HG02973 (cell line): ENCODE measurements around the gene TSPYL4.

Experiments
- ATAC-seq: cut with Tn5 transposase; IDR thresholded peaks from one replicate; pipeline ENCODE4 v1.9.1; 2021; ENCODE audit warnings: moderate library complexity; ENCODE audit not compliant: unreplicated experiment

Gene TSPYL4

GRCh38 chr6:116271149-116271708, 17.4 kb upstream of the TSPYL4 start:
- no peak for ATAC-seq

DNA sequence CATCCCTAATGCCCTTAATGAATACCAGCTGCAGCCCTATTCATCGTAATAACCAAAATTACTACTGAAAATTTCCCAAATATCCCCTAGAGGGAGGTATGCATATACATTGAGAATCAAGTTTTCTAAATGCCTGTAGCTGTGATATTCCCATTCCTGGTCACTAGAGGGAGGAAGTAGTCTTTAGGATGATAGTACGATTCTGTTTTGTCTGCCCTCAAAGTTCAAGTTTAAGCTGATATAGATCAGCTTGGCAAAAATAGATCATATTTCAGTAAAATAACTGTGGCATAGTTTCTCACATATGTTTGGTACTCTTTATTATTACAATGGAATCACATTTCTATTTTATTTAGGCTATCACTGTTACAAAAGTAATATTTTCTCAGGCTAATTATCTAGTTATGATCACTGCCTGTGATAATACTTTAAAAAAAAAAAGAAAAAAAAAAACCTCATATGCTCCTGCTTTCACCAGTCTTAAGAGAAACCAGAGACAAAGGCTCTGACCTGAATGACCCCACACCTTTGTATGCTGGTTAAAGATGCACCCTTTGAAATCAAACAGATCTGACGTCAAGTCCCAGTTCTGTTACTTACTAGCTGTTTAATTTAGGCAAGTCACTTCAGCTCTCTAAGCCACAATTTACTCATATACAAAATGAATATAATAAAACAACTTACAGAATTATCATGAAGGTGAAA, 14.9 kb upstream of the TSPYL4 start:
- peak; percentile 73 for ATAC-seq

DNA sequence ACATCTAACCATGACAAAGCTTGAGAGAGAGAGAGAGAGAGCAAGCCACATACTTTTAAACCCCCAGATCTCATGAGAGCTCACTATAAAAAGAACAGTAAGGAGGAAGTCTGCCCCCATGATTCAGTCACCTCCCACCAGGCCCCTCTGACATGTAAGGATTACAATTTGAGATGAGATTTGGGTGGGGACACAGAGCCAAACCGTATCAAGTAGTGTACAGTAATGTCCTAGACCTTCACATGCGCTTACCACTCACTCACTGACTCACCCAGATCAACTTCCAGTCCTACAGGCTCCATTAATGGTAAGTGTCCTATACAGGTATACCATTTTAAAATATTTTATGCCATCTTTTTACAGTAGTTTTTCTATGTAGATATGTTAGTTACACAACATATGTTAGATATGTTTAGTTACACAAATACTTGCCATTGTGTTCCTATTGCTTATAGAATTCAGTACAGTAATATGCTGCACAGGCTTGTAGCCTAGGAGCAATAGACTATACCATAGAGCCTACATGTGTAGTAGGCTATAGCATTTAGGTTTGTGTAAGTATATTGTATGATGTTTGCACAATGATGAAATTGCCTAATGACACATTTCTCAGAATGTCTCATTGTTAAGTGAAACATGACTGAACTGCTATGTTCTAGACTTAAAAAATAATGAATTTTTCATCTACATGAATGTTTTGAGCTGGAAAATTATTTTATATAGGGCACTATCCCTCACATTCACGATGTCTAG, 14.1 kb upstream of the TSPYL4 start:
- ATAC-seq, result peak; percentile 13

DNA sequence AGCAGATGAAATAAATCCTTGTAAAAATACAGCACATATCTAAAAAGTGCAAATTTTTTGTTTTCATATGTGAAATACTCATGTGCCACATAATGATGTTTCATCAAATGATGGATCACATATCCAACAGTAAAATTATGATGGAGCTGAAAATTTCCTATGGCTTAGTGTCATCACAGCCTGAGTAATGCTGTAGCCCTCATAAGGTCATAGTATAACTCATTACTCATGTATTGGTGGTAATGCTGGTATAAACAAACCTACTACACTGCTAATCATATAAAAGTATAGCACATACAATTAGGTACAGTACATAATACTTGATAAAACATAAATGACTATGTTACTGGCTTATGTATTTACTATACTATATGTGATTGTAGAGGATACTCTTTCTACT, 12.9 kb upstream of the TSPYL4 start:
- no peak for ATAC-seq

DNA sequence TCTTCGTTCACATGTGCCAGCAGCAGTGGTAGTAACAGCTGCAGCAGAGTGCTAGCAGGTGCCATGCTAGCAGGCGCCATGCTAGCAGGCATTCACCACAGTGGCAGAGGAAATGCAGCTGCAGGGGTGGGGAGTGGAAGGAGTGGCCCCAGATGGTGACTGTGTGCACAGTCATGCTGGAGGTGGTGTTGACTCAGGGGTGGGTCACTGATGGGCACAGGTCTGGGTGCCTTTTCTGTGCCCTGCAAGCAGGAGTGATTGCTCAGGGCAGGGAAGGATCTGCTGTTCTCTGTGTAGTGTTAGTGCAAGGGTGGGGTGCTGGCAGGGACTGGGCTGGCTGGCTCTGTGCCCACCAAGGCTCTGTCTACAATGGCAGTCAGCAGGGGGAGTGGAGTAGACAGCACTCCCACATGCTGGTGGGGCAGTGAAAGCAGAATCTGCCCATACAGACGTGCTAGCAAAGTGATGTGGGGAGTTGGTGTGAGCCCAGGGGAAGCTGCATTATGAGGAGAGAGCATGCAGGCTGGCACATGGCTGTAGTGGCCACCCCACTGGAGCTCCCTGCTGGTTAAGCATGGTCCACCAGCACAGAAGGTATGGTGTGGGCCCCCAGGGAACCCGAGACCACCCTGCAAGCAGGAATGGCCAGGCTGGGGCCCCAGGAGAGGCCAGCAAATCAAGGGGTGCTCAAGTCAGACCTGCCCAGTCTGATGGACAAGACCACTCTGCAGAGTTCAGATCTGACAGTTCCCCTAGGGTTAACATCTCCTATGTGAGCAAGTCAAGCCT, 11.4 kb upstream of the TSPYL4 start:
- ATAC-seq, result no peak

- ATAC-seq, result no peak
Measured at GRCh38 chr6:116263353-116263752, 9.5 kb upstream of the TSPYL4 start.

GRCh38 chr6:116258520-116258919, 4.6 kb upstream of the TSPYL4 start:
- ATAC-seq, result no peak

DNA sequence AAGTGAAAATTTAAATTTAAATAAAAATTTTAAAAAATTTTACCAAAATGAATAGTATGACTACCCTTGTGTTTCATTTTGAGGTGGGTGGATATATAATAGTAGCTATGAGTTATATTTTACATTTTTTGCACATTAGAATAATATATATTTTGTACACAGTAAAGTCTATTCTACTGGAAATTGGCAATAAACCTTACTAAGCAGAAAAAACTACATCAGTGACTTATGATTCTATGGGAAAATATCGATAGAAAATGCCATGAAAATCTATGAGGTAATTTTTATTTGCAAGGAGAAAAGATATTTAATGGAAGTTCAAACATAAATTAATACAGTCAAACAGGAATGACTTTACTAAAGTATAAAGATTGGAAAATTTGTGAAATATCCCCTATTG, 2.8 kb upstream of the TSPYL4 start:
- ATAC-seq, result no peak

DNA sequence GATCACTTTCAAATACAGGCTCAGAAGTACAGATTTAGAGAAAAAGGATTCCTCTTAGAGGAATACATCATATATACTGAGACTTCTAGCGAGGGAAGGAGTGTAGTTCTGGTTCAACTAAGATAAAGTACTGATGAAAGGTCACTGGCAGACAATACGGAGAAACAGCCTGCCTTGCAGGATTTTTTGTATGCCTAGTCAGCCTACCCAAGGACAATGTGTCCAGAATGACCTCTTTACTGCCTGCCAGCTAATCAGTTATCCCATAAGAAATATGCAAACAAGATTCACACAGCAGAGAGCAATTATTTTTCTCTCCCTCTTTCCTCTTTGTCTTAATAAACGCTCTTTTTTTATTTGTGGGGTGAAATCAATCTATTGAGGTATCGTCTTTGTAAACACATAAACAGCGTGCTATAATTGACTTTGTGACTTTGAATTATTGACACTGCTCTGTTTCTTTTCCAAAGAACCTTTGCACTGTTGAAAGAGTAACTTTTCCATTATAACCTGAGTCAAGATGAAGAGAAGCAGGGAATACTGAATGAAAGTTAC, 1.4 kb upstream of the TSPYL4 start:
- ATAC-seq, result no peak

GRCh38 chr6:116254297-116255056, 602 bp upstream of the TSPYL4 start:
- peak; percentile 25 for ATAC-seq

DNA sequence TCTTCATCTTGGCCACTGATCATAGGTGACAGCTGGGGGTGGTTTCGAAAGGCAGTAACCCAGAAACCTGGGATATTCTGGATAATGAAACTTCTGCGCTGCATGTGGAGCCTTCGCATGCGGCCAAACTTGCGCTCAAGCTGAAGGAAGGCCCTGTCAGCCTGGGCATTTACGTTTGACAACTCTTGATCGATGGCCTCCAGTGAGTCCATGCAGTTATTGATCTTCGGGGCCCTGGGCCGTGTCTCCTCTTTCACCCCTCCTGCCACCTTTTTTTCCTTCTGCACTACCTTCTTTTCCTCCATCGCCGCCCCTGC, 729 bp downstream of the TSPYL4 start:
- ATAC-seq, result no peak

DNA sequence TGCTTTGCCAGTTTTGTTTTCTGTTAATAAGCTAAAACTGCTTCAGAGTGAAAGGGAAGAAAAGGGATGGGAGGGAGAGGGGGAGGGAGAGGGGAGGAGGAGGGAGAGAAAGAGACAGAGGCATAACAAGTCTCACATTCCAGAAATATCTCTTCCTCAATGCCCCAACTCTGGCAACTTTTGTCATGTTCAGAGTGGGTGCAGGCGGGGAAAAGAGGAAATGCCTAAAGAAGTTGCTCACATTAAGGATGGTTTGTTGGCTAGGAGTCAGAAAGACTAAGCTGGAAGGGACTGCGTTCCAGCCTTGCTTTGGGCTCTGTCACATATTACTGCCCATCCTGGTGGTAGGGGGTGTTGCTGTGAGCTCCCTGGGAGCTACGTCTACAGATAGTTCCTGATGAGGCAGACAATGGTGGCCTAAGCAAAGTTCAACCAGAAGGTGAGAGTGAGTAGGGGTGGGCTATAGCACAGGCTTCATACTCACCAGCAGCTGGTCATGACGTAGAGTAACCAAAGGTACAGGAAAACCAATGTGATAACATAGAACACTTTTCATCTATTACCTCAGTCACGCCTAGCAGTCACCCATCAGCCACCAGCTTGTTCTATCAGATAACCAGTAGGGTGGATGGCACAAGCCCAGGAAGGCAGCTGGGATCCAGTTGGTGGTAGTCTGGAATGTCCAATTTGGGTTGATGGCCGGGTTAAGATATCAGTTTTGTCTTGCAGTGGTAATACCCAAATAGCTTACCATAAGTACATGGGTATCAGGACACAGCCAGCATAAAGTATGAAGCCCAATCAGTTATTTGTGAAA, 2.1 kb downstream of the TSPYL4 start:
- no peak for ATAC-seq

- no peak for ATAC-seq
Measured at GRCh38 chr6:116248577-116248976, 5.3 kb downstream of the TSPYL4 start.

- peak; percentile 36 for ATAC-seq
Measured at GRCh38 chr6:116247285-116247684, 6.6 kb downstream of the TSPYL4 start.

DNA sequence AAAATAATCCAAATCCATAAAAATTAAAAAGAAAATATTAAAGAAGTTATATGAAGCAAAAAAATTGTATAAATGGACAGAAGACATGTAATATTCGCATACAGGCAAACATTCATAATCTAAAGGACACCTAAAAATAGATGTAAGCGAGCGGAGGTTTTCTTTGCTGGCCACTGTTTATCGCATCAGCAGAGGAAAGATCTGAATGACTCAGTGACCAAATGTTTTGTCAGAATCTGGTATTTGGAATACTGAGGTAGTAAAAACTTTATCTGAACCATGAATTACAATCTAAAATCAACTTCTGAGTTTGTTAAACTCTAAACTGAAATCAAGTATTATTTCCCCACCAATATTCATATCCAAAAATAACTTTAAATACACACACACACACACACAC, 7.8 kb downstream of the TSPYL4 start:
- no peak for ATAC-seq

DNA sequence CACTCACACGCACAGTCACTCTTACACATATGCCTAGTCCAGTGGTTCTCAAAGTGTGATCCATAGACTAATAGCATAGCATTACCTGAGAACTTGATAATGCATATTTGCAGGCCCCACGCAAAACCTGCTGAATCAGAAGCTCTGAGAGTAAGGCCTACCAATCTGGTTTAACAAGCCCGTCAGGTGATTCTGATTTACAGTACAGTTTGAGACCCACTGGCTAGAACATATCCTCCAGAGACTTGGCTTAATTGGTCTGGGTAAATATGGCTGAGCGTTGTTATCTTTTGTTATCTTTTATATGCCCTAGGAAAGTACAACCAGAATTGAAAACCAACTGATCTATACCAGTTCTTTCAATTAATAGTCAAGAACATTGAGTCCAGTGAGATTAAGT, 9.6 kb downstream of the TSPYL4 start:
- ATAC-seq, result no peak

GRCh38 chr6:116239856-116240255, 14.0 kb downstream of the TSPYL4 start:
- no peak for ATAC-seq

GRCh38 chr6:116239256-116239655, 14.6 kb downstream of the TSPYL4 start:
- no peak for ATAC-seq

GRCh38 chr6:116238083-116238482, 15.8 kb downstream of the TSPYL4 start:
- ATAC-seq, result no peak

GRCh38 chr6:116234689-116235088, 19.2 kb downstream of the TSPYL4 start:
- ATAC-seq, result no peak
